HepG2 (cell line): ENCODE data around the gene ACSS2. TPM values are rescaled to one million over a fixed set of nuclear protein-coding genes. Genes with fewer than 3 reads are reported as not detected.

Source experiments
- BHLHE40 ChIP-seq: IDR thresholded peaks from 2 replicates; pipeline ENCODE4 v1.6.1; 2011; ENCODE audit warnings: low read length, improper control_type of control experiment
- CHD2 ChIP-seq: IDR thresholded peaks from 2 replicates; pipeline ENCODE4 v1.6.1; 2011; ENCODE audit warnings: low read depth, low read length, improper control_type of control experiment
- CSRNP1 ChIP-seq: sonication (generic); formaldehyde crosslinking; IDR thresholded peaks from 2 replicates; pipeline ENCODE4 v1.8.1; 2023; ENCODE audit warnings: mild to moderate bottlenecking, missing genetic modification reagents
- DNMT3B ChIP-seq: conservative IDR thresholded peaks from 2 replicates; pipeline ENCODE4 v1.6.1; 2016; ENCODE audit warnings: missing biosample characterization, control low read depth
- GATAD2A ChIP-seq: IDR thresholded peaks from 2 replicates; pipeline ENCODE4 v1.6.1; 2016
- HCFC1 ChIP-seq: fragments of 150-350 bp; IDR thresholded peaks from 2 replicates; pipeline ENCODE4 v1.6.1; 2014; ENCODE audit warnings: low read depth, low read length
- KLF12 ChIP-seq: sonication (generic); formaldehyde crosslinking; IDR thresholded peaks from 2 replicates; pipeline ENCODE4 v1.4.0; 2020; ENCODE audit warnings: missing genetic modification reagents, borderline replicate concordance
- MEIS2 ChIP-seq: sonication (generic); formaldehyde crosslinking; IDR thresholded peaks from 2 replicates; pipeline ENCODE4 v1.9.0; 2021; ENCODE audit warnings: mild to moderate bottlenecking, missing genetic modification reagents
- NCOA5 ChIP-seq: sonication (generic); formaldehyde crosslinking; IDR thresholded peaks from 2 replicates; pipeline ENCODE4 v1.4.0; 2020; ENCODE audit warnings: missing genetic modification reagents
- NPAS2 ChIP-seq: sonication (generic); formaldehyde crosslinking; IDR thresholded peaks from 2 replicates; pipeline ENCODE4 v1.8.0; 2022; ENCODE audit warnings: mild to moderate bottlenecking, missing genetic modification reagents, borderline replicate concordance
- PHF5A ChIP-seq: IDR thresholded peaks from one replicate; pipeline ENCODE4 v1.6.1; 2018; ENCODE audit warnings: low read depth, missing genetic modification reagents; ENCODE audit not compliant: unreplicated experiment
- RBAK ChIP-seq: sonication (generic); formaldehyde crosslinking; IDR thresholded peaks from 2 replicates; pipeline ENCODE4 v1.5.1; 2020; ENCODE audit warnings: mild to moderate bottlenecking, missing genetic modification reagents
- RBFOX2 ChIP-seq: fragments of 200-400 bp; formaldehyde crosslinking; IDR thresholded peaks from 2 replicates; pipeline ENCODE4 v1.6.1; 2017; ENCODE audit warnings: low read depth, mild to moderate bottlenecking, low read length
- REL ChIP-seq: sonication (generic); formaldehyde crosslinking; conservative IDR thresholded peaks from 2 replicates; pipeline ENCODE4 v1.8.0; 2022; ENCODE audit warnings: mild to moderate bottlenecking, missing genetic modification reagents, moderate library complexity
- RXRA ChIP-seq: sonication (generic); formaldehyde crosslinking; IDR thresholded peaks from 2 replicates; pipeline ENCODE4 v1.5.1; 2020; ENCODE audit warnings: missing genetic modification reagents
- SALL1 ChIP-seq: sonication (generic); formaldehyde crosslinking; IDR thresholded peaks from 2 replicates; pipeline ENCODE4 v1.8.0; 2022; ENCODE audit warnings: mild to moderate bottlenecking, missing genetic modification reagents
- SOX6 ChIP-seq, 2 experiments: fragments of 450-650 bp in 1 of 2; sonication (generic) in 1 of 2; formaldehyde crosslinking in 1 of 2; IDR thresholded peaks; 2 replicates each; pipeline versions ENCODE4 v1.4.0 to v1.6.1; 2017 to 2020; ENCODE audit warnings: antibody characterized with exemption in 1 of 2, mild to moderate bottlenecking in 1 of 2, missing genetic modification reagents in 1 of 2
- TFAP4 ChIP-seq: sonication (generic); IDR thresholded peaks from 2 replicates; pipeline ENCODE4 v1.6.1; 2016; ENCODE audit warnings: low read depth, borderline replicate concordance
- ZBTB26 ChIP-seq: IDR thresholded peaks from 2 replicates; pipeline ENCODE4 v1.6.1; 2016; ENCODE audit warnings: missing compliant biosample characterization, missing genetic modification reagents, borderline replicate concordance
- ZBTB42 ChIP-seq: sonication (generic); formaldehyde crosslinking; IDR thresholded peaks from 2 replicates; pipeline ENCODE4 v1.5.0; 2020; ENCODE audit warnings: mild to moderate bottlenecking, missing genetic modification reagents
- ZNF3 ChIP-seq: IDR thresholded peaks from 2 replicates; pipeline ENCODE4 v1.7.0; 2017; ENCODE audit warnings: inconsistent platforms
- ZNF460 ChIP-seq: sonication (generic); formaldehyde crosslinking; IDR thresholded peaks from 2 replicates; pipeline ENCODE4 v1.5.1; 2020; ENCODE audit warnings: missing genetic modification reagents, mild to moderate bottlenecking, borderline replicate concordance
- ZNF567 ChIP-seq: sonication (generic); formaldehyde crosslinking; IDR thresholded peaks from 2 replicates; pipeline ENCODE4 v1.8.1; 2023; ENCODE audit warnings: mild to moderate bottlenecking, missing genetic modification reagents, borderline replicate concordance
- ZNF7 ChIP-seq: IDR thresholded peaks from 2 replicates; pipeline ENCODE4 v1.6.1; 2016; ENCODE audit warnings: missing biosample characterization, missing genetic modification reagents
- ZNF782 ChIP-seq: sonication (generic); formaldehyde crosslinking; IDR thresholded peaks from 2 replicates; pipeline ENCODE4 v1.4.0; 2020; ENCODE audit warnings: missing genetic modification reagents, mild to moderate bottlenecking, borderline replicate concordance
- ZNF792 ChIP-seq: IDR thresholded peaks from 2 replicates; pipeline ENCODE4 v1.6.1; 2016
- ZNF839 ChIP-seq: sonication (generic); formaldehyde crosslinking; IDR thresholded peaks from 2 replicates; pipeline ENCODE4 v1.4.0; 2020; ENCODE audit warnings: missing genetic modification reagents, mild to moderate bottlenecking, borderline replicate concordance
- polyA plus RNA-seq, 8 experiments: library from polyadenylated mRNA; depleted of rRNA in 3 of 8; stranded (reverse) in 7 of 8; unstranded in 1 of 8; fragments of >200 nt; fragmentation: Illumina TruSeq in 4 of 8; extraction: Trizol in 4 of 8; gene quantifications; 2 replicates each; pipeline versions ENCODE4 v1.2.1 to v1.2.3, GENCODE V29; 2011 to 2016; ENCODE audit warnings: low read depth in 4 of 8, missing spikeins in 1 of 8, mixed read lengths in 1 of 8; ENCODE audit not compliant: insufficient read depth in 1 of 8
- total RNA-seq, 5 experiments: library from RNA; depleted of rRNA; stranded (reverse); fragments of >200 nt; fragmentation: Illumina TruSeq; extraction: Trizol; gene quantifications; 2 replicates each; pipeline ENCODE4 v1.2.3, GENCODE V29; 2016; ENCODE audit warnings: low read depth in 1 of 5
- TF ChIP-seq, protein P1 (sequence below): sonication (generic); formaldehyde crosslinking; IDR thresholded peaks from 2 replicates; pipeline ENCODE4 v1.5.0; 2020; ENCODE audit warnings: mild to moderate bottlenecking, missing genetic modification reagents

The ACSS2 gene
- total and polyA plus RNA-seq, 2 of the 13 experiments (the other 11 are each of a cell fraction or from before 2014, with no cell fraction given): 72.8 to 89.7 TPM

GRCh38 chr20:34872622-34873224, 3.7 kb upstream of the ACSS2 start, which contains the start of gene GGT7 (continued):
- TF ChIP-seq RBAK (CRISPR knock-in tag) (no peak; the same call in 1 of the 2 replicates), ZNF3 (no peak), ZNF567 (peak; percentile 82; the same call in 1 of the 2 replicates), TFAP4 (peak; percentile 95), PHF5A (CRISPR knock-in tag) (no peak), ZNF839 (CRISPR knock-in tag) (peak; percentile 95; the same call in 1 of the 2 replicates), SOX6 (IDR thresholded peaks at IDR 0.05) (no peak), SOX6 (CRISPR knock-in tag; IDR thresholded peaks at IDR 0.05) (peak; percentile 80), HCFC1 (no peak), NCOA5 (CRISPR knock-in tag) (no peak), SALL1 (CRISPR knock-in tag) (peak; percentile 94), RBFOX2 (peak; percentile 85), RXRA (CRISPR knock-in tag) (peak; percentile 98), REL (CRISPR knock-in tag) (peak; percentile 89; the same call in 1 of the 2 replicates), MEIS2 (CRISPR knock-in tag) (peak; percentile 95), ZBTB26 (CRISPR knock-in tag) (peak; percentile 50; the same call in 1 of the 2 replicates), ZNF792 (CRISPR knock-in tag) (peak; percentile 98), ZNF782 (CRISPR knock-in tag) (no peak; the same call in 1 of the 2 replicates), BHLHE40 (peak; percentile 34; the same call in 1 of the 2 replicates), GATAD2A (CRISPR knock-in tag) (peak; percentile 85), KLF12 (peak; percentile 85; the same call in 1 of the 2 replicates), ZNF460 (CRISPR knock-in tag) (no peak), ZNF7 (CRISPR knock-in tag) (no peak), CSRNP1 (CRISPR knock-in tag) (peak; percentile 96; the same call in 1 of the 2 replicates), DNMT3B (no peak), CHD2 (peak; percentile 60; the same call in 1 of the 2 replicates), ZBTB42 (CRISPR knock-in tag) (0 out of 2 replicates have a peak, but pooled peaks have one; percentile 22), NPAS2 (CRISPR knock-in tag) (no peak)
- TF ChIP-seq, protein P1, sequence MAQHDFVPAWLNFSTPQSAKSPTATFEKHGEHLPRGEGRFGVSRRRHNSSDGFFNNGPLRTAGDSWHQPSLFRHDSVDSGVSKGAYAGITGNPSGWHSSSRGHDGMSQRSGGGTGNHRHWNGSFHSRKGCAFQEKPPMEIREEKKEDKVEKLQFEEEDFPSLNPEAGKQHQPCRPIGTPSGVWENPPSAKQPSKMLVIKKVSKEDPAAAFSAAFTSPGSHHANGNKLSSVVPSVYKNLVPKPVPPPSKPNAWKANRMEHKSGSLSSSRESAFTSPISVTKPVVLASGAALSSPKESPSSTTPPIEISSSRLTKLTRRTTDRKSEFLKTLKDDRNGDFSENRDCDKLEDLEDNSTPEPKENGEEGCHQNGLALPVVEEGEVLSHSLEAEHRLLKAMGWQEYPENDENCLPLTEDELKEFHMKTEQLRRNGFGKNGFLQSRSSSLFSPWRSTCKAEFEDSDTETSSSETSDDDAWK: no peak
